HG03378 (cell line): ENCODE measurements around the gene IPO11.

Experiments used
- ATAC-seq: cut with Tn5 transposase; IDR thresholded peaks from one replicate; pipeline ENCODE4 v1.9.1; 2021; ENCODE audit warnings: mild to moderate bottlenecking, moderate library complexity; ENCODE audit not compliant: unreplicated experiment

Gene IPO11

GRCh38 chr5:62412549-62413329, at the start of gene IPO11:
TSS of gene IPO11 (plus strand) at chr5:62412763. CDS start at chr5:62437280, 24,517 bp downstream.
- ATAC-seq, result peak; percentile 97

DNA sequence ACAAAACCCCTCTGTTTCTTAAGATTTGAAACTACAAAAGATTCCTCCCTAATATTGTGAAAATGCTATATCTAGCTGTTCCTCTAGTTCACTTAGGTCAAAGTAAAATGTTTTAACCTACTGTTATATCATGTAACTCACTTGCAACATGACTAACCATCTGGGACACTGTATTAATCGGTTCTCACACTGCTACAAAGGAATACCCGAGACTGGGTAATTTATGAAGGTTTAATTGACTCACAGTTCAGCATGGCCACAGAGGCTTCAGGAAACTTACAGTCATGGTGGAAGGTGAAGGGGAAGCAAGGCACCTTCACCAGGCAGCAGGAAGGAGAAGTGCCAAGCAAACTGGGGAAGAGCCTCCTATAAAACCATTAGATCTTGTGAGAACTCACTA, 43.5 kb upstream of the IPO11 start:
- no peak for ATAC-seq

- ATAC-seq, result no peak
These were observed 41.2 kb upstream of the IPO11 start for GRCh38 chr5:62371409-62371808.

DNA sequence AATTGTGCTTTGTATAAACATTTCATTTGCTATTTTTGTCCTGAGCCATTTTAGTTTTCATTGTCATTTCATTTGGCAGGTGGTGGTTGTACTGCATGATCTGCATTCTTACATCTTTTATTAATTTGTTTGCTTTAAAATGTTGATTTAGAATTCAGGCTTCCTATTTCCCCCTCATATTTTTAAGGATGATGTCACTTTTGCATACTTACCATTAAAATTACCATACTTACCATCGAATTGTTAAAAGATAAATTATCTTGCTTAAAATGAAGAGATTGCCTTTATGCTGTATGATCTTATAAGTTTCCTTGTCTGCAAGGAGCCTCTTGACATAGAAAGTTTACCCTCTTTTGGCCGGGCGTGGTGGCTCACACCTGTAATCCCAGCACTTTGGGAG, 40.0 kb upstream of the IPO11 start:
- ATAC-seq, result no peak

DNA sequence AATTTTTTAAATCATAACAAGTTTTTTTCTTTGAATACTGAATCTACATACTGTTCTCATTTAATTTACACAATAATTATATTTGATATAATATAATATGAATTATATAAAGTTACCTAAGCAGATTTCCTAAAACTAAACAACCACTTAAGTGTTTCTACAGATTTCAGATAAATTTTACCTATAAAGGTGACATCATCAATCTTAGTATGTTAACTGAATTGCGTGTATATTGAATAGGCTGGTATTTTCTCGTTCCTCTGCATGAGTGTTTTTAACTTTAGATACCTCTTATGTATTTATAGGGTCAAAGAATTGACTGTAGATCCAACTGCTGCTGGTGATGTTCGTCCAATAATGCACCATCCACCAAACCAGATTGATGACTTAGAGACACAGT, 39.2 kb upstream of the IPO11 start:
- no peak for ATAC-seq

- no peak for ATAC-seq
These were observed 38.5 kb upstream of the IPO11 start for GRCh38 chr5:62374090-62374489.

GRCh38 chr5:62375627-62376026, 36.9 kb upstream of the IPO11 start:
- no peak for ATAC-seq

DNA sequence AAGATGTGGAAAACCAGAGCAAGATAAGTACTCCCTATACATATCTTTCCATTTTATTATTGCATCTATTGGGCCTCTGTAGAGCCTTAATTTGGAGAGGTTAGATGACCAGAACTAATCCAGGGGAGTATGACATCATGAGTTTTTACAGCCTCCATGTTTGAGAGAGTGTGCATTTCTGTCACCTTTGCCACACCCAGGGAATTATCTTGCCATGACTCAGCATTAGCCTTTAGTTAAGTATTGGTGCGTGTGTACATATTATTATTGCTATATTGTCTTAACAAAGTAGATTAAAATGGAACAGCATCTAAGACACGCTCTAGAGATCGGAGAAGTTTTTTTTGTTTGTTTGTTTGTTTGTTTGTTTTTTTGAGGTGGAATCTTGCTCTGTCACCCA, 36.5 kb upstream of the IPO11 start:
- no peak for ATAC-seq

GRCh38 chr5:62385131-62385530, 27.4 kb upstream of the IPO11 start:
- no peak for ATAC-seq

GRCh38 chr5:62385816-62386400, 26.7 kb upstream of the IPO11 start:
- no peak for ATAC-seq

GRCh38 chr5:62386824-62387223, 25.7 kb upstream of the IPO11 start:
- ATAC-seq, result no peak

- ATAC-seq, result no peak
These were observed 17.2 kb upstream of the IPO11 start for GRCh38 chr5:62395210-62395950.

DNA sequence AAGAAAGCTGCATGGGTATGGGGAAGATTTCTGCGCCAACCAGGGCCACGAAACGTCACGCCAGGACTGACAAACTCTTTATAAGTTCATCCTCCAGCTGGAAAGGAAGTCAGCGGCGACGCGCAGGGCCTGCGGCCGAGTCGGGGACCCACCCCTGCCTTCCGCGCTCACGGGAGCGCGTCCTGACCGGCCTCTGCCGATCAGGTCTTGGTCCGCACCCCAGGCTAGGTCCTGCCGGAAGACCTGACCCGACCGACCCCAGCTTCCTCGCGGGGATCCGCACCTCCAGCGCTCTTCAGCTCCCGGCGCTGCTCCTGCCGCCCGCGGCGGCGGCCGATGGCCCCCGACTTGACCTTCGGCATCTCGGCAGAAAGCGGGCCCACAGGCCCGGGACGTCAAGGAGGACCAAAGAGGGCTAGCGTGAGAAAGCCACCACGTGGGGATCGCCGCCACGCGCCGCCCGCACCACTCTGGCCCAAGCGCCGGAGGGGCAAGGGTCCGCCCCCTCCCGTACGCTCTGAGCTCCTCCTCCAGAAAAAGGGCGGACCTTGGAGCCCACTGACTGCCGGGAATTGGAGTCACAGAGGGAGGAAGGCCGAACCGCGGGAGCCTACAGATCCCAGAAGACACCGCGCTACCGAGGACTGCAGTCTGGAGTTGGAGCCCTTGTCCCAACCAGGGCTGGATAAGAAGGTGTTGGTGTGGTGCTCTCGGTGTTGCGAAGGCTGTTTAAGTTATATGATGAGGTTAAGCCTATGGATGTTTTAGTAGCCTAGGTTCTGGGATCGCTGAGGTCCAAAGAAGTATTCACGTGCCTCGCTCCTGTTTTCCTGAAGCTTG, 8.9 kb upstream of the IPO11 start, which contains the start of gene DIMT1:
TSS of gene DIMT1 (minus strand) at position 495 of the 840 bp plus-strand sequence. CDS start at position 362, 133 bp downstream.
- peak; percentile 95 for ATAC-seq

GRCh38 chr5:62413711-62414110, 1.1 kb downstream of the IPO11 start:
- no peak for ATAC-seq

- ATAC-seq, result no peak
These were observed 6.0 kb downstream of the IPO11 start for GRCh38 chr5:62418462-62419076.

- ATAC-seq, result no peak
These were observed 7.0 kb downstream of the IPO11 start for GRCh38 chr5:62419609-62420008.

- no peak for ATAC-seq
These were observed 8.9 kb downstream of the IPO11 start for GRCh38 chr5:62421414-62421813.

GRCh38 chr5:62424763-62425162, 12.2 kb downstream of the IPO11 start:
- no peak for ATAC-seq

DNA sequence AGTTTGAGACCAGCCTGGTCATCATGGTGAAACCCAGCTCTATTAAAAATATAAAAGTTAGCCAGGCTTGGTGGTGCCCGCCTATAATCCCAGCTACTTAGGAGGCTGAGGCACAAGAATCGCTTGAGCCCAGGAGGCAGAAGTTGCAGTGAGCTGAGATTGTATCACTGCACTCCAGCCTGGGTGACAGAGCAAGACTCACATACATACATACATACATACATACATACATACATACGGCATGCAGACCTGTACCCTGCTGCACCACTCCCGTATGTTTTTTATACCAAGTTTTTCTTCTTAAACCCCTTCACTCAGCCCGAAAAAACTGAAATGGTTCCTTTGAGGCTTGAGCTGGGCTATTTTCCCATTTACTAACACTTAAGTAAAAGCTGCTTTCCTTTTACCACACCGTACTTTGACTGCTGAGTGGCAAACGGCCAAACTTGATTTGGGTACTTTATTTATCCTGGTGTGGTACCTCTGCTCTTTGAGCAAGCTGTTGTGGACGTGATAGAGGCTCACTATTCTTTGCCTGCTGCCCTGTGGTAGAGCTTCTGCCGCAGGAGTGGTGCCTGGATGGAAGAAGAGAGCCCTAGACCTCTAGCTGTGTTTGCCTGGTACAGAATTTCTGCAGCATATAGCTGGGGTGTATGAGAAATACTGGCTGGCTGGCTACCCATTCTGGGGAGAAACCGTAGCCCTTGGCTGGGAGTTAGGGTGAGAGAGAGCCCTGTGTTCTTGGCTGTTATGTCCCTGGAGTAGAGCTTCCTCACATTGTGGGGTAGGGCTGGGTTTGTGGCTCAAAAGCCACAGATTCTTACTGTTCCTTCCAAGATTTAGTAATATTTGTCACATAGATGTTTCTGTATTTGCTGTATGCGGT, 19.4 kb downstream of the IPO11 start:
- ATAC-seq, result no peak
